CD4-positive, alpha-beta T cell treated with Interleukin-15 for 1 hour (primary cell): Measurements from ENCODE around the gene MX2.
A peak's percentile ranks its signal among the peaks of the same experiment; 100 is the strongest.

ENCODE experiments used
- DNase-seq: peaks from one replicate; pipeline ENCODE4 v3.0.0-alpha.2; 2020

Gene MX2

DNA sequence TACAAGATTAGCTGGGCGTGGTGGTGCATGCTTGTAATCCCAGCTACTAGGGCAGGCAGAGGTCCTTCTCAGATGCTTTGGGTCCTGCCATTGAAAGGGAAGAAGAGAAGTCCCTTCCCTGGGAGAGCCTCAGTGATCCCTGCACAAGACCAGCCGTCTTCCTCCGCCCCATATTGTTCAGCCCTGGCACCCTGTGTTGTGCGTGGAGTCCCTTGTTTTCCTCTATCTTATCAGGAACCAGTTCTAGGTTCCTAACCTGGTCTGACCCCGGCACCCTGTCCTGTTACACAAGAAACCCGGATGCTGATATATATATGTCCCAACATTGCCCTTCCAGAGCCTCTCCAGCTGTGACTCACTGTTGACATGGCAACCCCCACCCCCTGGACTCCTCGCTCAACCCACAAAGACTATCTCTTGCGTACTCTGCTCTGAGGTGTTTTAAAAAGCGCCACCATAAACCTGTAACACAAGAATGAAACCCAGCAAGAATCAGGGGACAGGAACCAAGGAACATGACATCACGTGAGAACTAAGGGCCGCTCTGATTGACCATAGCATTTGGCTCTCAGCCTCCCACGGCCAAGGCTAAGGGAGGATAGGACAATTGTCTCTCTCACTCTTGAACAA, 4.8 kb downstream of the MX2 start:
- DNase-seq: peak; percentile 81

DNA sequence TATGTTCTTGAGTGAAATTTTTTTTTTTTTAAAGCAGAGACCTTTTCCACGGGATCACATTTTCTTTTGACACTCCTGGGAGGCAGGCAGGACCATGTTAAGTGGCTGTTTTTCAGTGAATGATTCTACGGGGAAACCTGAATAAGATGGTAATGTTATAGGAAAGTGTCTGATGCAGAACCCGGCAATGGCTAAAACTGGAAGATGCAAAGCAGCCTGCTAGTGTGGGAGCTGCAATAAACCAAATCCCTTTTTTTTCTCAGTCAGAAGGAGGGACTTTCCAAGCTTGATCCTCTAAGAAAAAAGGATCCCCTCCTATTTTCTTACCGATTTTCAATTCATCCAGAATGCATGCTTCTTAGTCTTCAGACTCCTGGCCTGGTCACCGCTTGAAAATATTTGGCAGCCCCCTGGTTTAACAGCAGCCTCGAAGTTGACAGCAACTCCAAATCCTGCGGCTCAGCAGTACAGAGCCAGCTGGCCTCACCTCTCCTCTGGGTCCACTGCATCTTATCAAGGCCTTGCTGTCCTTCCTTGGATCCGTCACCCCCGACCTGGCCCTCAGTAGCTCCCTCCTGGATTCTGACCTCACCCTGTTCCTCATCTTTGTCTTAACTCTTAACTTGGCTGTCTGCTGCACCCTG, 5.6 kb downstream of the MX2 start:
- DNase-seq: no peak

GRCh38 chr21:41367945-41368734, 6.3 kb downstream of the MX2 start:
- DNase-seq: peak; percentile 51

- no peak for DNase-seq
These were observed 6.9 kb downstream of the MX2 start for GRCh38 chr21:41368735-41369104.

GRCh38 chr21:41369105-41369919, 7.5 kb downstream of the MX2 start:
- DNase-seq: peak; percentile 41

GRCh38 chr21:41369920-41370839, 8.4 kb downstream of the MX2 start:
- peak; percentile 40 for DNase-seq

DNA sequence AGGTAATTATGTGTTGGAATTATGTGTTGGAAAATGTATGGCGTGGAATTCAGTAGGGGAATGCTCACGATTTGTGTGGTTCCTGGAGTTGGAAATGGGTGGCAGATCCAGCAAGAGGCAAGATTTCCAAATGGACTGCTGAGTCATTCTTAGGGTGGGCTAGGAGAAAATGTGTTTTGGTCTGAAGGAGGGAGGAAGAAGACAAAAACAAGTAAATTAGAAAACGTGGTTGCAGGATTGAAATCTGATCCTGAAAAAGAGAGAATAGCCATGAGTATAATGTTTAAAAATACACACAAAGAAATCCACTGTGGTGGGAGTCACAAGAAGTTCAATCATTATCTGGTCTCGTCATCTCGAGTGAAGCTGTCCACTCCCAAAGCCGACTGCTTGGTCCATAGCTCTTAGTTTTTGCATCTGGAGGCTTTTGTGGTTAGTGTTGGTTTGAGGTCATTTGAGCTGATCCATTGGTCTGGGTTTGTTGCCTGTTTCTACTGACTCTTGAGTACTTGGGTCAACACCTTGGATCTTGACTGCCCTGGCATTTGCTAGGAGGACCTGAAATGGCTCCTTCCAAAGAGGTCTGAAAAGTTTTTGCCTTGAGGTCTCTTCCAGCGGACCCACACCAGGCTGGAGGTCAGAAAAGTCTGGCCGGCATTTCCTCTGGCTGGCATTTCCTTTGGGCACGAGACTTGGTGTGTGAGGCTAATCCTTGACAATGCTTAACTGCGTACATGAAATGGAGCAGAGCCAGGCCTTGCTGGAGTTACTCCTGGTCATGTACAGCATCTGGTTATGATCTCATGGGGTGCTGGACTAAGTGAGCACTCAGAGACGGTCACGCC, 9.2 kb downstream of the MX2 start:
- no peak for DNase-seq

GRCh38 chr21:41371685-41372030, 9.8 kb downstream of the MX2 start:
- no peak for DNase-seq

DNA sequence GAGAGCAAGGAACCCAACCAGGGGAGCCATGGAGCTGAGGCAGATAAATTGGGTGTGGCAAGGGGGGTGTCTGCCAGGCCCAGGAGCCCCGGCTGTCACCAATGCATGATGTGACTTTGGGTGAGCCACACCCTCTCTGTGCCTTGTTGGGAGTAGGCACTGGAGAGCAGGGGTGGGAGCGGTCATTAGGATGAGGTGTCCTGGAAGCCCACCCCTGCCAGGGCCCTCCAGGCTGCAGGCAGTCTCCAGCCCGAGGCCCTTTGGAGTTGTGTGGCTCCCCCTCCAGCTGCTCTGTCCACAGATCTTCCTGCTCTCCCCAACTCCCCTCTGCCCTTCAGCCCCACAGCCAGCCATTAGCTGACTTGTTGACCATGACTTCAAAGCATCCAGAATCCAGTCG, 11.4 kb downstream of the MX2 start:
- no peak for DNase-seq

DNA sequence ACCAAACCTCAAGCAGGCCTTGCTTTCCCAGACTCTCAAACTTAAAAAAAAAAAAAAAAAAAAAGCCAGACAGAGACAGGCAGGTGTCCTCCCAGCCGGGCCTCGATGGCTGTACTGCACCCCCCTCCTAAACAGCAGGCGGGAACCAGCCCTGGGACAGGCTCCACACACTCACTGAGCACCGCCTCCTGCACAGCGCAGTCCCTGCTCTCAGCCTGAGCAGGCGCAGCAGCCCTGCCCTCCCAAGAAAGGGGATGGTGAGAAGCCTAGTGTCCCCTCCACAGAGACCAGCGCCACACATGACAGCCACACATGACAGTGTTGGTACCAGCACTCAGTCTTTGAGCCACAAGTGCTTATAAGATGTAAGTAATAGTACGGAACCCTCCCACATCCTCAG, 11.9 kb downstream of the MX2 start:
- no peak for DNase-seq

- no peak for DNase-seq
These were observed 12.4 kb downstream of the MX2 start for GRCh38 chr21:41374177-41374712.

GRCh38 chr21:41374867-41375533, 13.2 kb downstream of the MX2 start:
- DNase-seq: no peak

- DNase-seq: no peak
These were observed 14.0 kb downstream of the MX2 start for GRCh38 chr21:41375875-41376274.

DNA sequence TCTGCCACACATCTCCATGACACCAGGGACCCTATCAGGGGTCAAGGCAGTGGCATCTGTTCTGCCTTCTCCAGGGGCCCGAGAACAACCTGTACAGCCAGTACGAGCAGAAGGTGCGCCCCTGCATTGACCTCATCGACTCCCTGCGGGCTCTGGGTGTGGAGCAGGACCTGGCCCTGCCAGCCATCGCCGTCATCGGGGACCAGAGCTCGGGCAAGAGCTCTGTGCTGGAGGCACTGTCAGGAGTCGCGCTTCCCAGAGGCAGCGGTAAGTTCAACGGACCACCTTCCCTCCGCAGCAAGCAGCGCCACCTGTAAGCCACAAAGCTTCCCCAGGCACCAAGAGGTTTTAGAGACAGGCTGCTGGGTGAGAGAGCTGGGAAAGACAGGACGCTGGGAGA, 15.9 kb downstream of the MX2 start:
- DNase-seq: no peak

DNA sequence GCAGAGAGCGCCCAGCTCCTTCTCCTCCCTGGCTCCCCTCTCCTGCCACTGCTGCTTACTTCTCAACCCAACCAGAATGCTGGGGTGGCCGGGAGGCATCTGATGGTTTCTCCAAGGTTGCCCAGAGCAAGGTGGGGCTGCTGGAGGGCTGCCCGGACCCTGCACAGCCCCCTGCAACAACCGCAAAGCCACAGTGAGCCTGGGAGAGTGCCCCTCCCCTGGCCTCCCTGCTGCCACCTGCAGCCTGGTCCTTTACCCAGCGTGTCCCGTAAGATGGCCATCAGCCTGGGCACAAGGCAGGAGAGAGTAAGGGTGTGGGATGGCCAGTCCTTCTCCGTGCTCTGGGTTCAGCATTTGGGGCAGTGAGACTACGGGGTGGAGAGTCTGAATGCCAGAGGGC, 17.0 kb downstream of the MX2 start:
- DNase-seq: no peak

DNA sequence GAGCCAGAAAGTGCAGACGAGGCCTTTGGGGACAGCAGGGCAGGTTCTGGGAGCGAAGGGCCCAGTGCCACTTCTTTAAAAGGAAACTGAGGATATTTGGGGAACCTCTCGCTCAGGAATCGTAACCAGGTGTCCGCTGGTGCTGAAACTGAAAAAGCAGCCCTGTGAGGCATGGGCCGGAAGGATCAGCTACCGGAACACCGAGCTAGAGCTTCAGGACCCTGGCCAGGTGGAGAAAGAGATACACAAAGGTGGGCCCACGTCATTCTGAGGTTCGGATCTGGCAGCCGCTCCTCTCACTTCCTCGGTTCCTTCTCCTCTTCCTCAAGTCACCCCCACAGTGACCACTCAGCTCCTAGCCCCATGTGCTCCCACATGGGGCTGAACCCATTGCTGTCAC, 18.1 kb downstream of the MX2 start:
- no peak for DNase-seq

DNA sequence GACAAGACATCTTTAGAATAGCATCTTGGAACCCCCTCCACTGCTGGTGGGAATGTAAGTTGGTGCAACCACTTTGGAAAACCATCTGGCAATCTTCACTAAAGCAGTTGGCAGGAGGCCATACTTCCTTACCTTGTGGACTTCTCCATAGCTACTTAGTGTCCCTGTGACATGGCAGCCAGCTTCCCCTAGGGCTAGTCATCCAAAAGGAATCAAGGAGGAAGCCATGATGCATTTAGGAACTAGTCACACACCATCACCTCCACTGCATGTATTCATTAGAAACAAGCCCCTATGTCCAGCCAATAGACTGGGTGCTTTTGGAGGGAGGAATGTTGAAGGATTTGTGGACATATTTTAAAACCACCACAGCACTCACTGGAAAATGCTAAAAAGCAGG, 19.9 kb downstream of the MX2 start:
- DNase-seq: no peak

DNA sequence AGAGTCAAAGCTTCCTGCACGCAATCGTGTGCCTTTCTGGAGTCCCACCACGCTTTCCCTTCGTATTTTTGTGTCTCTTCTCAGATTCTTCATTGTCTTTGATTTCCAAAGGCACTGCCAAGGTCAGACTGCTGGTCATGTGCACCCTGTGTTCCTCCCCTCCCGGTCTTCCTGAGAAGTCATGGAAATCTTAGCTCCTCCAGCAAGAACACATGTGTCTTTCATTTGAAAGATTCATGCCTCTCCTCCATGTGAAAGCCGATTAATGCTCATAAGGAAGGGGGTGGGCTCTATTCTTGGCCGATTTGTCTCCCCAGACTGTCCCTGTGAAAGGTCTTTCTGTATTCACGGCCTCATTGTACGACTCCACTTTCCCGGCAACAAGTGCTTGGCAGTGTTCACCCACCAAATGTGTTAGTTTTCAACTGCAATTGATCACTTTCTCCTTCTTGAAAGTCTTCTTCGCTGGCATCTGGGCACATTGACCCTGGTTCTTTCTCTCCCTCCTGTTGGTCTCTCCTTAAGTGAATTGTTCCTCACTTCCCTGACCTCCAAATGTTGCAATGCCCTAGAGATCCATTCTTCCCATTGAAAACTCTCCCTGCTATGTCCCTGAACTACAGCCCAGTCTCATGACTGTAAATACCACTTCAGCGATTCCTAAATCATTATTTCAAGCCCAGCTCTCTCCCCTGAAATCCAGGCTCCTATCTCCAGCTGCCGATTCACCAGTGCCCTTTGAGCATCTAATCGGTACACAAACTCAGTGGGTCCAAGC, 25.4 kb downstream of the MX2 start:
- DNase-seq: no peak

GRCh38 chr21:41387824-41388223, 26.0 kb downstream of the MX2 start:
- DNase-seq: no peak

- no peak for DNase-seq
These were observed 26.4 kb downstream of the MX2 start for GRCh38 chr21:41388259-41388658.
